ENCODE data around the gene TRAM2. TPM values are rescaled to one million over a fixed set of nuclear protein-coding genes. Genes with fewer than 3 reads are reported as not detected.
A peak's percentile ranks its signal among the peaks of the same experiment; 100 is the strongest.

TRAM2 gene
- total and polyA plus RNA-seq, 9 of the 15 experiments (the other 6 are each of a cell fraction or from before 2014, with no cell fraction given): 2.6 to 13.3 (median 8.9) TPM

- H2AFZ ChIP-seq (ENCODE audit: low read depth, low read length): no peak overlapping the region
- in situ Hi-C loops (cut with MboI) (no loop called here), intact Hi-C loops (cut with micrococcal nuclease) (no loop called here)
- no peak overlapping the region for H3K9ac ChIP-seq (ENCODE audit: insufficient read depth in 1 of 2, low read depth in 2 of 2, low read length in 2 of 2)
- peak; percentile 35 for FAIRE-seq
- ChIA-PET POLR2A (interaction anchor here (0.7 kb wide), 1 partner anchor 13 kb away, joined by 3 read pairs; no protein-coding TSS in a partner anchor), CTCF (ENCODE audit: low intra/inter-chr PET ratio) (no interaction called here)
- H3K4me2 ChIP-seq (ENCODE audit: insufficient read depth, low read length): no peak overlapping the region
- peaks cover 9% of the 10 kb centered on the region for H3K79me2 ChIP-seq (ENCODE audit: control insufficient read depth, insufficient read depth, low read length)
- H3K27me3 ChIP-seq (ENCODE audit: control insufficient read depth in 2 of 2, insufficient read depth in 2 of 2, low read length in 2 of 2): no peaks in the 10 kb centered on the region
- 45% methylated on average over 9 of the region's 11 CpGs for WGBS (ENCODE audit: insufficient coverage, low coverage, missing lambda C conversion rate)
- H3K4me3 ChIP-seq: no peak overlapping the region
- H3K4me1 ChIP-seq (replicated peaks in 1 of 2; ENCODE audit: control insufficient read depth in 2 of 2, insufficient read depth in 2 of 2, low read length in 2 of 2): peaks cover 9 to 21% of the 10 kb centered on the region in 2 experiments
- TF ChIP-seq USF2 (CRISPR knock-in tag; IDR thresholded peaks at IDR 0.05) (peak; percentile 26; the same call in 1 of the 2 replicates), ELF1 (tag; IDR thresholded peaks at IDR 0.05) (no peak), KDM1A (IDR thresholded peaks at IDR 0.05) (peak; percentile 65 to 77; a peak in 3 of 4 replicates), RAD21 (CRISPR knock-in tag; conservative IDR thresholded peaks at IDR 0.05 in 1 of 2, IDR thresholded peaks at IDR 0.05 in 1 of 2) (0 out of 4 replicates have a peak, but pooled peaks of 1 of the 2 experiments have one; percentile 6), MEF2D (tag; conservative IDR thresholded peaks at IDR 0.05; ENCODE audit: low read depth) (no peak), CBFA2T3 (IDR thresholded peaks at IDR 0.05) (peak; percentile 46), HMGXB4 (CRISPR knock-in tag; IDR thresholded peaks at IDR 0.05) (no peak), PHF21A (IDR thresholded peaks at IDR 0.05; ENCODE audit: borderline replicate concordance, low read depth) (no peak)
- ATAC-seq: no peak
- H3K9me1 ChIP-seq (ENCODE audit: control insufficient read depth, insufficient read depth, low read length): no peaks in the 10 kb centered on the region
- H4K20me1 ChIP-seq (replicated peaks; ENCODE audit: control insufficient read depth, insufficient read depth, low read length): peaks cover 6% of the 10 kb centered on the region; the same call in 1 of the 2 replicates
- BruUV-seq (replicated peaks): no TSS peak
- no peak overlapping the region for H3K27ac ChIP-seq (ENCODE audit: extremely low read depth, low read depth, low read length)
- DNase-seq (ENCODE audit: extremely low read depth in 1 of 4, low spot score in 3 of 4): no peak
- H3K36me3 ChIP-seq (ENCODE audit: control insufficient read depth, insufficient read depth, low read length): no peaks in the 10 kb centered on the region
- no peaks in the 10 kb centered on the region for H3K9me3 ChIP-seq (replicated peaks; ENCODE audit: control insufficient read depth, insufficient read depth, low read depth, low read length)
Observed at GRCh38 chr6:52557389-52558265, 19.2 kb downstream of the TRAM2 start.
